Measurements from ENCODE around the gene OTUB2.
A peak's percentile ranks its signal among the peaks of the same experiment; 100 is the strongest.

The OTUB2 gene

GRCh38 chr14:94041551-94042346 lies 15.6 kb downstream of the OTUB2 start:
- no peak for DNase-seq (ENCODE audit: low spot score)

- DNase-seq (ENCODE audit: low spot score): no peak
Measured at GRCh38 chr14:94042433-94043091, 16.4 kb downstream of the OTUB2 start.

DNA sequence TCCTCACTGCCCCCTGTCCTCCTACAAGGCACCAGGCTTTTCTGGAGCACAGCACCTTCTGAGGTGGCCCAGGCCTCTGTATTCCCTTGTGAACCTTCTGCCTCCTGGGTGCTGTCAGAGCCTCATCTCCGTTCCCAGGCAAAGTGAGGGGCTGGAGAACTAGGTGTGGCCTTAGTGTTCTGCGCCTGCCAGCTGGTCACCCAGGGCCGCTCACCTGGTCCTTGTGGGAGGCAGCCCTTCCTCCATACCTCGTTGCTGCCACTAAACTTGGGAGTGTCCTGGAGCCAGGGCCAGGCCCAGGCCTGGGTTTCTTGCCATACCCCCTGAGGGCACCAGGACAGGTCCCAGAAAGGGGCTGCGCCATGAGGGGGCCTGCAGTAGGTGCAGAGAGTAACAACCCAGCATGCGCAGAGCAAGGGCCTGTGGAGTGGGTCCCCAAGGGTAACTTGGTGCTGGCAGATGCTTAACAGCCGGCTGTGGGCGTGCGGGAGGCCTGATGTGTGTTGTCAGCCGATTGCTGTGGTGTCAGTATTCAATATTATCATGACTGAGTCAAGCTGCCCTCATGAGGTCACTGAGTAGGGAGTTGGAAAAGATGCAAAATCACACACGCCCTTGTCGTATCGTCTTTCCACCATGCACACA lies 17.1 kb downstream of the OTUB2 start:
- no peak for DNase-seq (ENCODE audit: low spot score)

DNA sequence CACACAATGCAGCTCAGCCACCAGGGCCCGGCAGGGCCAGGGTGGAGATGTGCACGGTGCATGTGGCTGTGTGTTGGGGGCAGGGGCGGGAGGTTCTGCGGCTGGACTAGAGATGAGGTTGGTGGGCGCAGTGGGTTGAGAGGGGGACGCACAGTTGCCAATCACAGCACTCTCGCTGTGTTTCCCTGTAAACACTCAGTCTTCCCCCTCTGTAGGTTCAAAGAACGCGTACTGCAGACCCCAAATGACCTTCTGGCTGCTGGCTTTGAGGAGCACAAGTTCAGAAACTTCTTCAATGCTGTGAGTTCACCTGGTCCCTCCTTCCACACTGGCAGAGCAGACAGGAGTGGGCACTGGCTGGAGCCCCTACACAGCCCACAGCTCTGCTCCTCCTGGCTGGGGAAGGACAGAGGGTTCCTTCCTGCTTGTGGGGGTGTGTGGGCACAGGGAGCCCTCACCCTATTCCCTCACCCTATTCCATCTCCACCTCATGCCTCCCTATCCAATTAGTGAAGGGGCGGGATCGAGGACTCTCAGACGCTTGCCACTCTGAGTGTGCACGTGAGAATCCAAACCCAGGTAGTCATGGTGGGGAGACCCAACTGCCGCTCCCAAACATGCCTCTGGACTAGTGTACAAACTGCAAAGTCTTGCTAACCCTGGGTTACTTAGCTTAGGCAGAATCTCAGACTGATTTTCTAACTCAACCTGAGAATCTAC lies 17.8 kb downstream of the OTUB2 start:
- DNase-seq (ENCODE audit: low spot score): no peak

GRCh38 chr14:94044476-94045091 lies 18.4 kb downstream of the OTUB2 start:
- DNase-seq (ENCODE audit: low spot score): no peak

- no peak for DNase-seq (ENCODE audit: low spot score)
Measured at GRCh38 chr14:94045101-94045500, 19.0 kb downstream of the OTUB2 start.

DNA sequence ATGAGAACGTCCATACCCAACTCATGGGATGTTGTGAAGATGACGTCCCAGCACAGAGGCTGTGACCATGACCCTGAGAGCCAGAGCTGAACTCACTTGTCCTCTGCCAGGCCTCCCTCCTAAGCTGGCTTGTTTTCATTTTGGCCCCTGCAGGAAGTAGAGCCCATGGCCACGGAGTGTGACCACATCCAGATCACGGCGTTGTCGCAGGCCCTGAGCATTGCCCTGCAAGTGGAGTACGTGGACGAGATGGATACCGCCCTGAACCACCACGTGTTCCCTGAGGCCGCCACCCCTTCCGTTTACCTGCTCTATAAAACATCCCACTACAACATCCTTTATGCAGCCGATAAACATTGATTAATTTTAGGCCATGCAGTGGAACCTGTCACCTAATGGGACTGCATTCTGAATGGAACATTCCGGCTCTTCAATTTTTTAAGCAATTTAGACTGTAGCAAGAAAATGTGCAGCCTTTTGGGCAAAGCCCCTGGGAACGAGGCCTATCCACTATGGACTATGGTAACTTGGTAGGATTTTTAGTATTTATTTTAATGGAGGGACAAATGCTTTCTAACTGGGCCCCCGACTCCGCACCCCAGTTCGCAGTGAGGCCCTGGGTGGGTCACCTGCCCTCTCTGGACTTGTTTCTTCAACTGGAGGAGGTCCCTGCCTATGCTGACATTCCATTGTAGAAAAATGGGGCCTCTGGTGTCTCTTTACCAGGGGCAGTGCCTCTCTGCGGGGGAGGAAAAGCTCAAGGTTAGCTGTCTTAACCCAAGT lies 19.6 kb downstream of the OTUB2 start:
- DNase-seq (ENCODE audit: low spot score): no peak

DNA sequence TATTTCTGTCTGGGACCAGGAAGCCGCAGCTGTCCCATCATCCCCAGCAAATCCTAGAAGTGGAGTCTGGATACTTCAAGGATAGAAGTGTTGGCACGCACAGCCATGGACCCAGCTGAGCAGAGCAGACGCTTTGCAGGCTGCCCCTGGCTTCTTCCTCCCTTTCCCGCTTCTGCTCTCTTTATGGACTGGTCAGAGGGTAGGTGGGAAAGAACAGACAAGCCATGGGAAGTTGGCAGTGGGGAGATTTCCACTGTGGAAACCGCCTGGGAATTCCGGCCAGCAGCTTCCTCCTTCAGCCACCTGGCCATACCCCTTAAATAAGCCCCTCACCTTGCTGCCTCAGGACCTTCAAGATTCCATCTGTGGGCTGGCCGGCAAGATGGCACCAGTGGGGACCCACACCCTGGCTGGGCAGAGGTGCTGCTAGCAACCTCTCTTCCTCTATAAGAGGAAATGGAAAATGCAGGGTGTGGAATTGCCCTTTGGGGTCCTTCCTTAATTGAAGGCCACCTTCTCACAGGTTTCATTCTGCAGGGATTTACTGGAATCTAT lies 20.6 kb downstream of the OTUB2 start:
- DNase-seq (ENCODE audit: low spot score): no peak

GRCh38 chr14:94047581-94047980 lies 21.4 kb downstream of the OTUB2 start:
- DNase-seq (ENCODE audit: low spot score): no peak

DNA sequence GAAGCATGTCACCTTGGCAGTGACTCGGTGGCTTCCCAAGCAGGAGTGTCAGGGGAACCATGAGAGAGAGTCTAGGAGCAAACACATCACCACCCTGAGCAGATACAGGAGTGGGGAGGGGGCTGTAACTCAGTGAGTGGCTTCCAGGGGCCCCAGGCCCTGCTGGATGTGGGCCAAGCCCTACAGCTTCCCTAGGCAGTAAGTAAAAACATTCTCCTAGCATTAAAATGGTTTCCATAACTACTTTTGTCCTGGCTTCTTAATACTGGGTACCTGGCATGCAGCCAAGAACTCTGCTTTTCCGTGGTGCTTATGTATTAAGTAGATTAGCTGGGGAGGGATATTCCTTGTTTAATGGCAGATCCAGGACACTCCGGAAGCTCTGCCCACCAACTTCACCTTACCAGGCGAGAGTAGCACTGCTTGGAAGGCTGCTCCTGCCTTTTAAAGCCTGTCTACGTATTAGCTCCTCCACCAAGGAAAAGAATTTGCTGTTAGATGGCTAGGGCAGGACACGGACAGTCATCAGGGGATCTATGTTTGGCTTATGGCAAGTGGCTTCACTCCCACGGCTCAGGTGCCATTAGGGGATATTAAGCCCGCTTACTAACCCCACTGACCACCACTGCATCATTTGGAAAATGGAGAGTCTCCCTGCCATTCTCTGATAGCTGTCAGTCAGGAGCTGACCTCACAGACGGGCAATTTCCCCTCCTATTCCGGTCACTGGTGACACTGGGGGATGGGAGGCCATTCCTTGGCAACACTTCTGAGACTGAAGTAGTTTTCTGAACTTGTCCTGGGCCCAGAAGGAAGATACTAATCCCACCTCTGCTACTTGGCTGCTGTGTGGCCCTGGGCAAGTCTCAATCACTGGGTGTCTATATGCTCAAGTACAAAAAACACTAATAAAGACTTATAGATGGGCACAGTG lies 22.8 kb downstream of the OTUB2 start:
- no peak for DNase-seq (ENCODE audit: low spot score)

- no peak for DNase-seq (ENCODE audit: low spot score)
Measured at GRCh38 chr14:94049625-94050023, 23.5 kb downstream of the OTUB2 start.

- no peak for DNase-seq (ENCODE audit: low spot score)
Measured at GRCh38 chr14:94050231-94050880, 24.2 kb downstream of the OTUB2 start.

DNA sequence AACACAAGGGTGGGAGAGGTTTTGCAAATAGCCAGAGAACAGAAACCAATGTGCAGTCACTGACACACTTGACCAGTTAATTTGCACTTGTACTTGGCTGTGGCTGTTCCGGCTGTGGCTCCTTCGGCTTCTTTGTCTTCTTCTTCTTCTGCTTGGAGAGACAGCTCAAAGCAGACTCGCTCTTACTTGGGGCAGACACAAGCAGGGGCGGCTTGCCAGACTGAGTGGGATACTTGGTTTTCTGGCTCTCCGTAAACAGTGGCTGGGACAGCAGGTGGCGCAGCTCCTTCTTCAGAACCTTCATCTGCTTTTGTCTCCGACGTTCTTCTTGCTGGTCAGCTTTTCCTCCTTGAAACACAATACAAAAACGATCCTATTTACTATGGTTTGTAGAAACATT lies 25.0 kb downstream of the OTUB2 start:
- no peak for DNase-seq (ENCODE audit: low spot score)

- DNase-seq (ENCODE audit: low spot score): no peak
Measured at GRCh38 chr14:94051779-94052178, 25.6 kb downstream of the OTUB2 start.

GRCh38 chr14:94052199-94052598 lies 26.1 kb downstream of the OTUB2 start:
- no peak for DNase-seq (ENCODE audit: low spot score)

DNA sequence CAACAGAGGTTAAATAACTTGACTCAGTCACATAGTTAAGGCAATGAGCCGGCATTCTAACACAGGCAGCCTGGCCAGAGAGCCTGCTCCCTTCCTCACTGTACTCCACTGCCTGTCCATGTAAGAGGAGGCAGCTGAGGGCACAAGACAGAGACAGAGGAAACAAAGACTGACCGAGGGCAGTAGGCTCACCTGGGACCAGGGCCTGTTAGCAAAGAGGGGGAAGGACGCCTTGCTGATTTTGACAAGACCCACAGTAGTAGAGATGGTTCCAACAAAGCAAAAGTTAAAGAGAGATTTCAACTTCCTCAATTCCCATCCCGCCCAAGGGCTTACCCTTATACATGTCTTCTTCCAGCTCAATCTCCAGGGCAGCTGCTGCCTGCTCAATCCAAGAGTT lies 26.5 kb downstream of the OTUB2 start:
- DNase-seq (ENCODE audit: low spot score): no peak

- DNase-seq (ENCODE audit: low spot score): no peak
Measured at GRCh38 chr14:94054401-94054800, 28.3 kb downstream of the OTUB2 start.

DNA sequence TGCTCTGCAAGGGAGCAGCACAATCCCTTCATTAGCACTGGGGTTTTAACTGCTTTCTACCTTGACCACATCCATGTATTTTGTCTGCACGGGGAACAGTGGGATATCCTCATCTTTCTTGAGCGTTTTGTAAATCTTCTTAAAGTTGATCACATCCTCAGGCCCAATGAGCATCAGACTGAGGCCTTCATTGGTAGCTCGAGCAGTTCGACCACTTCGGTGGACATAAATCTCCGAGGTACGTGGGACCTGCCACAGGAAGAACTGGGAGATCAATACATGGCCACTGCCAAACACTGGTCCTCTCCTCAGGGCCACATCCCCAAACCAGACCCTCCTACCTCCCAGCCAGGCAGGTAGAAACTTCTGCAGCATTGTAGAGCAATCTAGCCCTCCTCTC lies 28.8 kb downstream of the OTUB2 start:
- DNase-seq (ENCODE audit: low spot score): no peak

GRCh38 chr14:94056579-94057308 lies 30.6 kb downstream of the OTUB2 start:
- DNase-seq (ENCODE audit: low spot score): peak; percentile 19
